HT-29 (cell line): ENCODE data around the gene ACHE. TPM values are rescaled to one million over a fixed set of nuclear protein-coding genes. Genes with fewer than 3 reads are reported as not detected.

Experiments
- DNase-seq: peaks from one replicate; pipeline ENCODE4 v3.0.0-alpha.2; 2015; ENCODE audit warnings: low spot score
- total RNA-seq: library from RNA; depleted of rRNA; stranded (reverse); fragments of >200 nt; shearing (Covaris generic); gene quantifications from 2 replicates; pipeline ENCODE4 v1.2.3, GENCODE V29; 2014

Gene ACHE
- total RNA-seq, 1 experiment from 2014 or later, result 1.1 TPM

GRCh38 chr7:100885440-100886141 is 10.1 kb downstream of the ACHE start:
- no peak for DNase-seq

GRCh38 chr7:100884736-100885439 is 10.8 kb downstream of the ACHE start:
- no peak for DNase-seq

- no peak for DNase-seq
Measured at GRCh38 chr7:100882785-100883526, 12.7 kb downstream of the ACHE start.

GRCh38 chr7:100882201-100882600 is 13.5 kb downstream of the ACHE start:
- DNase-seq, result no peak

GRCh38 chr7:100881136-100881535 is 14.6 kb downstream of the ACHE start:
- DNase-seq, result no peak

GRCh38 chr7:100880645-100881044 is 15.0 kb downstream of the ACHE start:
- no peak for DNase-seq

- no peak for DNase-seq
Measured at GRCh38 chr7:100879685-100880261, 15.9 kb downstream of the ACHE start.

GRCh38 chr7:100878685-100879084 is 17.0 kb downstream of the ACHE start:
- no peak for DNase-seq

- DNase-seq, result no peak
Measured at GRCh38 chr7:100878013-100878412, 17.7 kb downstream of the ACHE start.

GRCh38 chr7:100875356-100875751 is 20.3 kb downstream of the ACHE start:
- peak; percentile 55 for DNase-seq

GRCh38 chr7:100874577-100875355 is 20.9 kb downstream of the ACHE start, which contains the start of gene SRRT:
TSS of gene SRRT (plus strand) at chr7:100875103. CDS start at chr7:100875591, 488 bp downstream.
- peak; percentile 99 for DNase-seq

- DNase-seq, result no peak
Measured at GRCh38 chr7:100874300-100874576, 21.4 kb downstream of the ACHE start.

- no peak for DNase-seq
Measured at GRCh38 chr7:100873599-100874299, 21.9 kb downstream of the ACHE start.

GRCh38 chr7:100867776-100868485 is 27.8 kb downstream of the ACHE start:
- DNase-seq, result no peak

GRCh38 chr7:100867040-100867775 is 28.5 kb downstream of the ACHE start, which contains the start of gene TRIP6:
TSS of gene TRIP6 (plus strand) at chr7:100867387. CDS start at chr7:100867498, 111 bp downstream.
- DNase-seq, result peak; percentile 68

- no peak for DNase-seq
Measured at GRCh38 chr7:100866729-100867039, 29.0 kb downstream of the ACHE start.

GRCh38 chr7:100865938-100866728 is 29.6 kb downstream of the ACHE start:
- DNase-seq, result peak; percentile 92

- DNase-seq, result peak; percentile 91
Measured at GRCh38 chr7:100865372-100865911, 30.2 kb downstream of the ACHE start.
